NCI-H2196 treated with DMSO at 0.1 percent for 48 hours (cell line): Measurements from ENCODE around the gene MRAS.

ENCODE experiments used
- DNase-seq: peaks from one replicate; lab custom pipeline; 2025; ENCODE audit not compliant: unreplicated experiment; lab: John Stamatoyannopoulos, UW

MRAS gene

GRCh38 chr3:138338811-138339210 is 9.6 kb upstream of the MRAS start:
- no peak for DNase-seq

DNA sequence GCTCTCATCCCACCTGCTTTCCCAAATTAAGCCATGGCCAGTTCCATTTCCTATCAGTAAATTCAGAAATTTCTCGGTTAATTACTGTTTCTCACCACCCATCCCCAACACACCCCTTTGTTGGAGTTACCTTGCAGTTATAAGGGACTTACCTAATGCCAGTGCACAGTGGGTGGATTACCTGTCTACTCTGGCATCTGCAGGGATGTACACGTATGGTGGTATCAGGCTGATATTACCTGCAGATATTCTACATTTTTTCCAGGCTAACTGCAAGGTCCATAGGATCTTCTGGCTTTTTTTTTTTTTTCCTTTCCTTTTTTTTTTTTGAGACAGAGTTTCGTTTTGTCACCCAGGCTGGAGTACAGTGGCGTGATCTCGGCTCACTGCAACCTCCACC is 7.9 kb upstream of the MRAS start:
- no peak for DNase-seq

DNA sequence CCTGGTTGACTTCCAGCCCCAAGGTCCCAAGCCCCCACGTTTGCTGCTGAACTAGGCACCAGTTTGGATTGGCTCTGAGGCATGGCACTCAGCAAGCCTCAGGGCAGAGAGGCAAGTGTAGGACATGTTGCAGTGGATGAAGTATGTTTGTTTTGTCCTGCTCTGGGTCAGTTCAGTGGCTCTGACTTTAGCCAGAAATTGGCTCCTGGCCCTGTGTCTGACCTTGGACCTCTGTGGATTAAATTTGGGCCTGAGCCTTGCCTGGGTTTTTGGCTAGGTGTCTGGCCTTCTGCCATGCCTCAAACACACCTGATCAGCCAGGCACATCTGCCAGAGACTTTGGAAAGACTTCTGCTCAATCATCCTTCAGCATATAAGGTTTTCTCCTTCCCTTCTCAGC is 3.6 kb upstream of the MRAS start:
- DNase-seq: peak; percentile 28

GRCh38 chr3:138348754-138349739 is 668 bp downstream of the MRAS start:
- DNase-seq: peak; percentile 27

DNA sequence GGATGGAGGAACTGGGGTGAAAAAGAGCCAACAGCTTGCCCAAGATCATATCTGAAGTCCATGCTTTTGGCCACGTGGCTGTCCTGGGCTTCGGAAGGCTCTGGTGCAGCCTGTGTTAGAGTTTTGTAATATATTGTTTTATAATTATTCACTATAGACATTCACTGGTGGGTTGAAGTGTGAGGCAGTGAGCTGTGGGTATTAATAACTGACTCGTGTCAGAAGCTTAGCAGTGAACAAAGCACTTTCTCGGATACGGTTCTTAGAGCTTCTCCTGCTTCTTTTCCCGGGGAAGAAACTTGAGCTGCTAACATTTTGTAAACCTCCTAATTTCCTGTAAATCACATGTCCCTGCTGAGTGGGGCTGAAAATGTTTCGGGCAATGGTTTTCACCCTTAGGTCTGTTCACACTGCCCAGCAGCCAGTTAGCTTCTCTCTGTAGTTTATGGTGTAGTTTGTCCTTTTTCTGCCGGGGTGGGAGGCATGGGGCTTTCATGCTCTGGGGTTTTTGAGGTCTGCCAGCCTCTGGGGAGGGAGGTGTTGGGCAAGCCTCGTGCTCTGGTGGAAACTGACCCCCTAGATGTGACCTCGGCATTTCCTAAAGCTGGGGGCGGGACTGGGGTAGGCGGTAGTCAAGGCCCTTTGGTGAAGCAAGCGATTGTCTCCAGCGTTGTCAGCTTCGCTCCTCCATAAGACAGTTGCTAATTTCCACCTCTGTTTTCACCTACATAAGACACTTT is 1.7 kb downstream of the MRAS start:
- DNase-seq: no peak

- no peak for DNase-seq
These were observed 2.8 kb downstream of the MRAS start for GRCh38 chr3:138351151-138351550.

- DNase-seq: no peak
These were observed 3.7 kb downstream of the MRAS start for GRCh38 chr3:138351916-138352550.

DNA sequence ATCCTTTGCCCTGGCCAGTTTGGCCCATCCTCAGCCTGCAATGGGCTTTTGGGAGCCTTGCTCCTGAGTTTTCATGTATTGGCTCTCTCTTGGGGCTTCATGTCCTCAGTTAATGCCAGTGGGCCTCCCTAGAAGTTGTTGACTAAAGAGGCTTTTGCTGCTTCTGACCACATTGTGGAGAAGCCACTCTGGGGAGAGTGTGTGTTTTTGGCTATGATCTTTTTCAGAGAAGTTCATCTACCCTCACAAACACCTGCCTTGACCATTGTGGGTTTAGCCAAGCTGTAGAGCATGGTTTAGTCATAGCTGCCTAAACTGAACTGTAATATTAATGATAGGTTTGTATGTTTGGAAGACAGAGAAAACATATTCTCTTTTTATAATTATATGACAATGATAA is 6.0 kb downstream of the MRAS start:
- no peak for DNase-seq

DNA sequence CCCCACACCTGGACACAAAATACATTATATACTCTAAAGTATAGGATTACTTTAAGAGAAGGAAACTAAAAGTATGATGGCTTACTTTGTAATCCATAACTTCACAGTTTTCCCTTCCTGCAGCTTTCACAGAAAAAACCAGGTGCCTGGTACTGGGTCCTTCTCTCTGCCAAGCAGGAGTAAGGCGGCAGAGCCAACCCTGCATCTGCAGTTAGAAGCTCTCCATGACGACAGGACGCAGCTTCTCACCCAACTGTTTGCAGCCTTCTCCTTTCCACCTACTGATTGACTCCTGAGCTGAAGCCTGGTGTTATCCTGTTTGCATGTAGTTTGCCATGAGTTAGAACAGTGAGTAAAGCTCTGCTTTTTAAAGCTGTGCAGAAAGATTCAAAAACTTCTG is 6.7 kb downstream of the MRAS start:
- no peak for DNase-seq

GRCh38 chr3:138356730-138357405 is 8.5 kb downstream of the MRAS start:
- DNase-seq: no peak

GRCh38 chr3:138359148-138359918 is 11.0 kb downstream of the MRAS start:
- no peak for DNase-seq

GRCh38 chr3:138359919-138360868 is 11.8 kb downstream of the MRAS start:
- no peak for DNase-seq

DNA sequence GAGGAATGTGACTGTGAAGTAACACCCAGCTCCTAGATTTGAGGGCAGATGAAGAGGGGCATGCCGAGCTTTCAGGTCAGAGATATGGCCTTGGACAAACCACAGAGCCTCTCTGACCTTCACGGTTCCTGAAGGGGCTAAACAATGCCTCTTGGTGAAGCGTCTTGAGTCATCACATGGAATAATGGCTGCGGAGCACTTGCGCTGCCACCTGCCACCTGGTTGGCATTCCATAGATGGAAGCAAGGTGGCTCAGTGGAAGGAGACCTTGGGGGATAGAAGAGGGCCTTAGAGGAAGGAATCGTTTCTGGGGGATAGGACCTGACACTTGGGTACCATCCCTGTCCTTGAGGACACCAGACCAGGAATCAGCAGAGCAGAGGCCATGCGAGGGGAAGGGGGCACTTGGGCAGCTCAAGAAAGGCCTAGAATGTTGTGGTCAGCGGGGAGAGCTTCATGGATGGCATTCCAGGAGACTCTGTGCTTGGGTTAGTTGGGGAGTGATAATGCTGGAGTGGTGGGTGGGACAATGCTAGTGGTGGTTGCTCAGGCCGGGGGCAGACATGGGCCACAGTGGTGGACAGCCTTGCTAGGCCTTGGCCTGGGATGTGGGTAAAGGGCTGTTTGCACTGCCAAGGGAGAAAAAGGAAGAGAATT is 12.6 kb downstream of the MRAS start:
- no peak for DNase-seq

DNA sequence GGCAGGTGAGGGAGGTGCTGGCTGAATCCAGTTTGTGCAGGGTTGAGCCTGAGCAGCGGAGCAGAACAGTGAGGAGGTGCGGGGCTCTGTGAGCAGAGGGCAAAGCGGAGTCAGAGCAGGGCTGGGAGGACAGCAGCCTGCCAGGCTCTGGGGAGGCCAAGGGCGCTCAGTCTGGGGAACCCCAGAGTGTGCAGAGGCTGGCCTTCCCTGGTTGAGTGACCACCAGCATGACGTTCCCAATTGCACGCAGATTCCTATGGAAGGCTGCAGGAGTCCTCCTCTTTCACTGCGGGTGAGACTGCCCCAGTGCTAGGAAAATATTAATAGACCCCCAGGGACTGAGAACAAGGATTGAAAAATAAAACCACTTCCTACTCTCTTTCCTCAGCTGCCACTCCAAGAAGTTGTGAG is 13.2 kb downstream of the MRAS start:
- DNase-seq: no peak

DNA sequence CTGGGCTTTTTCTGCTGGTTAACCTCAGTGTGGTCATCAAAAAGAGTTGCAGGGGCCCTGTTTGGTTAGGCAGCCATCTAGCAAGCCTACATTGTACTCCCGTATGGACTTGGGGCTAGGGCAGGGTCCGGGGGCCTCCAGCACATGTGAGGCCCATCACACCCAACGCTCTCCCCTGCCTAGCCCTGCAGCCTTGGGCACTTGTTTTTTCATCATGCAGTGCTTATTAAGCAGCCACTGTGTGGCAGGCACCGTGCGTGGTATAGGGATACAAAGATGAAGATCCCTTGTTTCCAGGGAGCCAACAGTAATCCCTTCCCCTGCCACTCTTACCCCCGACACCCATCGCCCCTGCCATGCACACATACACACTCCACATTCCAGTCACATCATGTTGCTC is 14.2 kb downstream of the MRAS start:
- no peak for DNase-seq

DNA sequence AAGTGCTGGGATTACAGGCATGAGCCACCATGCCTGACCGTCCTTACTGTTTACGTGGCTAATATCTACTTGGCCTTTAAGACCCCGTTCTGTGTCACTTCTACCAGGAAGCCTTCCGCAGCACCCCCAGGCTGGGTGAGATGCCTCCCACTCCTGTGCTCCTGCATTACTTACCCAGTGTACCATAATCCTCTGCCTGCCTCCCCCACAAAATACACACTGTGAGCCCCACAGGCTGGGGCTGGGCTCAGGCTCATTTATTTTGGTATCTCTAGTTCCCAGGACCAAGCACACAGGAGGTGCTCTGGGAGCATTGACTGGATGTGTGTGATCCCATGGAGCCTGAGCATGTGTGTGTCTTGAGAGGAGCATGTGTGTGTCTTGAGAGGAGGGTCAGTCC is 14.9 kb downstream of the MRAS start:
- no peak for DNase-seq

GRCh38 chr3:138364356-138365252 is 16.2 kb downstream of the MRAS start:
- DNase-seq: no peak

GRCh38 chr3:138365253-138365555 is 16.8 kb downstream of the MRAS start:
- DNase-seq: no peak
